ENCODE data around the gene CTNNA2. TPM values are rescaled to one million over a fixed set of nuclear protein-coding genes. Genes with fewer than 3 reads are reported as not detected.

The CTNNA2 gene
- total and polyA plus RNA-seq, 9 of the 15 experiments (the other 6 are each of a cell fraction or from before 2014, with no cell fraction given): 0.03 to 0.40 (median 0.15) TPM

DNA sequence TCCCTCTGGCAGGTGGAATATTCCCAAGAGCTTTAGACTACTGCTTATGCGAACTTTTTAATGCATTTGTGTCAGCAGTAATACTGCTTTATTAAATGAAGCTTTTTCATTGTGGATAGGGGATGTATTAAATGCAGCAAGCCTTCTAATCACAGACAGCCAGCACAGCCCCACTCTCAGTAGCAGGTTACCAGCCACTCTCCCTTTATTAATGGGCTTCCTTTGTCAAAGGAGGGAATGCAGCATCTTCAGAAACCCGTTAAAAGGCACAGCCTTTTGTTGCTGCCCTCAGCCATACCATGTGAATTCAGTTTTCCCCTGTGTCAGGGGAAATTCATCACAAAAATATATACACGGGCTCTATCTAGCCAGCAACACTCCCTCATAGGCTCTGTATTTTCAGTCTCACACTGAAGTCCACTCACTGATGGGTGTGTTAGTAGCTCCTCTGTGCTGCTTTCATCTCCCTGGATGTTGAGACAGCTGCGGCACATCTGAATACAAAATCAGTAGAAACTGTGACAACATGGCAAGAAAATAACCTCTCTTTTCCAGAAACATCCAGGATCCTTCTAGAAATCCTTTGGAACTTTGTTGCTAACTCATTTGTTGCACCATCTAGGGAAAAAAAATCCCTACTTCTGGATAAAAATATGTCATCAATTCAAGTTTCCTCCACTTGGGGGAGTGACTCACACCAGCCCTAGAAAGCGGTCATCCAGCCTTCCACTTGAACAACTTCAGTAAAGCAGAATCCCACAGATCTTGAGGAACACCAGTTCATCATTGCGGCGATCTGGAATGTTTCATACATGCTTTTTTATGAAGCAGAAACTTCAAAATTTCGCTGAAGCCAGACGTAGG lies 743.3 kb downstream of the CTNNA2 start:
- H3K27me3 ChIP-seq (ENCODE audit: control insufficient read depth in 2 of 2, insufficient read depth in 2 of 2, low read length in 2 of 2): no peaks in the 10 kb centered on the region
- no peaks in the 10 kb centered on the region for H3K79me2 ChIP-seq (ENCODE audit: control insufficient read depth, insufficient read depth, low read length)
- in situ Hi-C loops (cut with MboI): no loop called here
- BruUV-seq (replicated peaks): no TSS peak
- ATAC-seq (peak; percentile 83), DNase-seq (ENCODE audit: extremely low read depth in 1 of 4, low spot score in 3 of 4) (peak; percentile 26 to 59 (median 38)), FAIRE-seq (peak; percentile 59)
- TF ChIP-seq RAD21 (CRISPR knock-in tag; conservative IDR thresholded peaks at IDR 0.05 in 1 of 2, IDR thresholded peaks at IDR 0.05 in 1 of 2) (peak in 1 of 2 experiments; percentile 38; a peak in 3 of 4 replicates), SMC3 (conservative IDR thresholded peaks at IDR 0.05; ENCODE audit: insufficient read depth, low read depth, low read length) (0 out of 2 replicates have a peak, but pooled peaks have one; percentile 15)
- TF ChIP-seq, protein P1, sequence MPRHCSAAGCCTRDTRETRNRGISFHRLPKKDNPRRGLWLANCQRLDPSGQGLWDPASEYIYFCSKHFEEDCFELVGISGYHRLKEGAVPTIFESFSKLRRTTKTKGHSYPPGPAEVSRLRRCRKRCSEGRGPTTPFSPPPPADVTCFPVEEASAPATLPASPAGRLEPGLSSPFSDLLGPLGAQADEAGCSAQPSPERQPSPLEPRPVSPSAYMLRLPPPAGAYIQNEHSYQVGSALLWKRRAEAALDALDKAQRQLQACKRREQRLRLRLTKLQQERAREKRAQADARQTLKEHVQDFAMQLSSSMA (CRISPR knock-in tag; IDR thresholded peaks at IDR 0.05): no peak
- TF ChIP-seq, protein P2, sequence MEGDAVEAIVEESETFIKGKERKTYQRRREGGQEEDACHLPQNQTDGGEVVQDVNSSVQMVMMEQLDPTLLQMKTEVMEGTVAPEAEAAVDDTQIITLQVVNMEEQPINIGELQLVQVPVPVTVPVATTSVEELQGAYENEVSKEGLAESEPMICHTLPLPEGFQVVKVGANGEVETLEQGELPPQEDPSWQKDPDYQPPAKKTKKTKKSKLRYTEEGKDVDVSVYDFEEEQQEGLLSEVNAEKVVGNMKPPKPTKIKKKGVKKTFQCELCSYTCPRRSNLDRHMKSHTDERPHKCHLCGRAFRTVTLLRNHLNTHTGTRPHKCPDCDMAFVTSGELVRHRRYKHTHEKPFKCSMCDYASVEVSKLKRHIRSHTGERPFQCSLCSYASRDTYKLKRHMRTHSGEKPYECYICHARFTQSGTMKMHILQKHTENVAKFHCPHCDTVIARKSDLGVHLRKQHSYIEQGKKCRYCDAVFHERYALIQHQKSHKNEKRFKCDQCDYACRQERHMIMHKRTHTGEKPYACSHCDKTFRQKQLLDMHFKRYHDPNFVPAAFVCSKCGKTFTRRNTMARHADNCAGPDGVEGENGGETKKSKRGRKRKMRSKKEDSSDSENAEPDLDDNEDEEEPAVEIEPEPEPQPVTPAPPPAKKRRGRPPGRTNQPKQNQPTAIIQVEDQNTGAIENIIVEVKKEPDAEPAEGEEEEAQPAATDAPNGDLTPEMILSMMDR (IDR thresholded peaks at IDR 0.05 in 2 of 3, conservative IDR thresholded peaks at IDR 0.05 in 1 of 3; ENCODE audit: insufficient read depth in 2 of 3, low read depth in 1 of 3, low read length in 3 of 3): peak; percentile 43 to 59 (median 51); a peak in 5 of 6 replicates
- no peaks in the 10 kb centered on the region for H3K9me1 ChIP-seq (ENCODE audit: control insufficient read depth, insufficient read depth, low read length)
- peak overlapping the region; percentile 89 for H2AFZ ChIP-seq (ENCODE audit: low read depth, low read length)
- H4K20me1 ChIP-seq (replicated peaks; ENCODE audit: control insufficient read depth, insufficient read depth, low read length): no peaks in the 10 kb centered on the region
- H3K4me1 ChIP-seq (replicated peaks in 1 of 2; ENCODE audit: control insufficient read depth in 2 of 2, insufficient read depth in 2 of 2, low read length in 2 of 2): no peaks in the 10 kb centered on the region; a peak in 1 of 5 replicates
- ChIA-PET POLR2A (no interaction called here), CTCF (ENCODE audit: low intra/inter-chr PET ratio) (no interaction called here)
- intact Hi-C loops (cut with micrococcal nuclease): no loop called here
- no peak overlapping the region for H3K27ac ChIP-seq (ENCODE audit: extremely low read depth, low read depth, low read length)
- H3K4me2 ChIP-seq (ENCODE audit: insufficient read depth, low read length): no peak overlapping the region; the same call in 1 of the 2 replicates
- H3K4me3 ChIP-seq: no peak overlapping the region
- no peaks in the 10 kb centered on the region for H3K36me3 ChIP-seq (ENCODE audit: control insufficient read depth, insufficient read depth, low read length)
- H3K9me3 ChIP-seq (replicated peaks; ENCODE audit: control insufficient read depth, insufficient read depth, low read depth, low read length): no peaks in the 10 kb centered on the region
- WGBS (ENCODE audit: insufficient coverage, low coverage, missing lambda C conversion rate): 9% methylated on average over 9 of the region's 9 CpGs
- no peak overlapping the region for H3K9ac ChIP-seq (ENCODE audit: insufficient read depth in 1 of 2, low read depth in 2 of 2, low read length in 2 of 2)

All from K562 (cell line).